H9 (cell line): ENCODE measurements around the gene AMOT. TPM values are rescaled to one million over a fixed set of nuclear protein-coding genes. Genes with fewer than 3 reads are reported as not detected.

ENCODE experiments used
- DNase-seq: peaks from one replicate; pipeline ENCODE4 v3.0.0-alpha.2; 2017
- H2AFZ ChIP-seq: one replicate; pipeline ENCODE4 v1.6.1; 2013; ENCODE audit warnings: mild to moderate bottlenecking, low read length, control low read depth, moderate library complexity
- H2AK5ac ChIP-seq: 2 replicates; pipeline ENCODE4 v1.6.1; 2013; ENCODE audit warnings: low read length, control low read depth, mixed read lengths; ENCODE audit not compliant: insufficient read length
- H2BK120ac ChIP-seq: one replicate; pipeline ENCODE4 v1.6.1; 2013; ENCODE audit warnings: low read depth, mild to moderate bottlenecking, low read length, control low read depth, inconsistent platforms; ENCODE audit not compliant: poor library complexity, severe bottlenecking
- H2BK12ac ChIP-seq: 2 replicates; pipeline ENCODE4 v1.6.1; 2013; ENCODE audit warnings: low read length, control low read depth, mixed read lengths, low read depth; ENCODE audit not compliant: insufficient read length
- H2BK15ac ChIP-seq: 2 replicates; pipeline ENCODE4 v1.6.1; 2013; ENCODE audit warnings: low read depth, low read length, control low read depth
- H2BK20ac ChIP-seq: one replicate; pipeline ENCODE4 v1.6.1; 2013; ENCODE audit warnings: low read depth, mild to moderate bottlenecking, low read length, control low read depth, inconsistent platforms; ENCODE audit not compliant: poor library complexity, severe bottlenecking
- H2BK5ac ChIP-seq: 2 replicates; pipeline ENCODE4 v1.6.1; 2013; ENCODE audit warnings: low read length, control low read depth, mixed read lengths; ENCODE audit not compliant: insufficient read length
- H3K14ac ChIP-seq: 2 replicates; pipeline ENCODE4 v1.6.1; 2013; ENCODE audit warnings: low read length, control low read depth; ENCODE audit not compliant: insufficient read depth
- H3K18ac ChIP-seq: 2 replicates; pipeline ENCODE4 v1.6.1; 2013; ENCODE audit warnings: low read depth, mild to moderate bottlenecking, mixed read lengths, low read length, control low read depth; ENCODE audit not compliant: insufficient read length
- H3K23ac ChIP-seq: 2 replicates; pipeline ENCODE4 v1.6.1; 2013; ENCODE audit warnings: low read length, control low read depth, mixed read lengths, low read depth; ENCODE audit not compliant: insufficient read length
- H3K23me2 ChIP-seq: 2 replicates; pipeline ENCODE4 v1.6.1; 2013; ENCODE audit warnings: low read depth, mild to moderate bottlenecking, mixed read lengths, low read length, control low read depth; ENCODE audit not compliant: insufficient read length, poor library complexity, severe bottlenecking
- H3K27ac ChIP-seq: 2 replicates; pipeline ENCODE4 v1.5.1; 2013; ENCODE audit warnings: low read length, control low read depth, mixed read lengths, low read depth; ENCODE audit not compliant: insufficient read length
- H3K27me3 ChIP-seq: 2 replicates; pipeline ENCODE4 v1.6.1; 2013; ENCODE audit warnings: low read length, control low read depth, inconsistent platforms; ENCODE audit not compliant: insufficient read depth
- H3K4ac ChIP-seq: 2 replicates; pipeline ENCODE4 v1.6.1; 2013; ENCODE audit warnings: low read depth, mild to moderate bottlenecking, control low read depth, inconsistent platforms, low read length, moderate library complexity
- H3K4me1 ChIP-seq: 2 replicates; pipeline ENCODE4 v1.6.1; 2013; ENCODE audit warnings: low read length, control low read depth, inconsistent platforms; ENCODE audit not compliant: insufficient read depth
- H3K4me2 ChIP-seq: 2 replicates; pipeline ENCODE4 v1.6.1; 2013; ENCODE audit warnings: low read length, control low read depth, mixed read lengths; ENCODE audit not compliant: insufficient read length, insufficient read depth
- H3K56ac ChIP-seq: 2 replicates; pipeline ENCODE4 v1.6.1; 2013; ENCODE audit warnings: low read depth, mild to moderate bottlenecking, mixed read lengths, low read length, control low read depth; ENCODE audit not compliant: insufficient read length
- H3K79me1 ChIP-seq: 2 replicates; pipeline ENCODE4 v1.6.1; 2013; ENCODE audit warnings: low read depth, mild to moderate bottlenecking, moderate library complexity, low read length, control low read depth, inconsistent platforms; ENCODE audit not compliant: insufficient read depth, poor library complexity, severe bottlenecking
- H3K79me2 ChIP-seq: 2 replicates; pipeline ENCODE4 v1.6.1; 2013; ENCODE audit warnings: low read length, control low read depth, inconsistent platforms; ENCODE audit not compliant: insufficient read depth
- H3K9ac ChIP-seq: 2 replicates; pipeline ENCODE4 v1.6.1; 2013; ENCODE audit warnings: low read length, control low read depth, mixed read lengths; ENCODE audit not compliant: insufficient read length; ENCODE audit errors: extremely low read depth
- H3K9me3 ChIP-seq: one replicate; pipeline ENCODE4 v1.6.1; 2013; ENCODE audit warnings: low read depth, low read length, inconsistent platforms; ENCODE audit not compliant: control insufficient read depth
- H3T11ph ChIP-seq: one replicate; pipeline ENCODE4 v1.6.1; 2013; ENCODE audit warnings: mild to moderate bottlenecking, low read length, control low read depth, inconsistent platforms
- H4K20me1 ChIP-seq: one replicate; pipeline ENCODE4 v1.6.1; 2013; ENCODE audit not compliant: control insufficient read depth, insufficient read length, insufficient read depth
- H4K5ac ChIP-seq: 2 replicates; pipeline ENCODE4 v1.6.1; 2013; ENCODE audit warnings: low read depth, mild to moderate bottlenecking, mixed read lengths, low read length, control low read depth; ENCODE audit not compliant: insufficient read length
- H4K8ac ChIP-seq: replicated peaks from 2 replicates; pipeline ENCODE4 v1.6.1; 2013; ENCODE audit warnings: low read length, control low read depth, mixed read lengths, low read depth; ENCODE audit not compliant: insufficient read length
- H4K91ac ChIP-seq: 2 replicates; pipeline ENCODE4 v1.6.1; 2013; ENCODE audit warnings: low read depth, mild to moderate bottlenecking, moderate library complexity, mixed read lengths, low read length, control low read depth; ENCODE audit not compliant: insufficient read length
- H3K27ac Mint-ChIP-seq, 3 experiments: 2 replicates in 2 of 3; 3 replicates in 1 of 3; pipeline ENCODE4 v1.8.0; 2020 to 2021; ENCODE audit warnings: mixed read lengths in 3 of 3, mild to moderate bottlenecking in 1 of 3, moderate library complexity in 1 of 3
- H3K27me3 Mint-ChIP-seq: 2 replicates; pipeline ENCODE4 v1.8.0; 2021; ENCODE audit warnings: low read depth, mild to moderate bottlenecking, moderate library complexity, mixed read lengths
- H3K36me3 Mint-ChIP-seq, 3 experiments: 2 replicates in 2 of 3; 3 replicates in 1 of 3; pipeline ENCODE4 v1.8.0; 2020 to 2021; ENCODE audit warnings: low read depth in 3 of 3, mixed read lengths in 3 of 3; ENCODE audit not compliant: insufficient read depth in 1 of 3
- H3K4me1 Mint-ChIP-seq, 2 experiments: 2 replicates each; pipeline ENCODE4 v1.8.0; 2020; ENCODE audit warnings: mixed read lengths in 2 of 2
- H3K4me3 Mint-ChIP-seq, 2 experiments: 2 replicates in 1 of 2; 3 replicates in 1 of 2; pipeline ENCODE4 v1.8.0; 2020 to 2021; ENCODE audit warnings: mild to moderate bottlenecking in 2 of 2, mixed read lengths in 2 of 2, moderate library complexity in 1 of 2
- H3K9me3 Mint-ChIP-seq, 2 experiments: 2 replicates in 1 of 2; 3 replicates in 1 of 2; pipeline ENCODE4 v1.8.0; 2020; ENCODE audit warnings: mild to moderate bottlenecking in 2 of 2, mixed read lengths in 2 of 2, moderate library complexity in 1 of 2
- CTCF ChIP-seq: fragments of 200-600 bp; sonication (generic); conservative IDR thresholded peaks from 3 replicates; pipeline ENCODE4 v1.8.0; 2021; ENCODE audit warnings: antibody characterized with exemption, mild to moderate bottlenecking
- total RNA-seq: library from RNA; stranded (reverse); gene quantifications from 2 replicates; pipeline ENCODE4 v1.2.1, GENCODE V29; 2021

Gene AMOT
- total RNA-seq, 1 experiment from 2014 or later = 17.6 TPM

DNA sequence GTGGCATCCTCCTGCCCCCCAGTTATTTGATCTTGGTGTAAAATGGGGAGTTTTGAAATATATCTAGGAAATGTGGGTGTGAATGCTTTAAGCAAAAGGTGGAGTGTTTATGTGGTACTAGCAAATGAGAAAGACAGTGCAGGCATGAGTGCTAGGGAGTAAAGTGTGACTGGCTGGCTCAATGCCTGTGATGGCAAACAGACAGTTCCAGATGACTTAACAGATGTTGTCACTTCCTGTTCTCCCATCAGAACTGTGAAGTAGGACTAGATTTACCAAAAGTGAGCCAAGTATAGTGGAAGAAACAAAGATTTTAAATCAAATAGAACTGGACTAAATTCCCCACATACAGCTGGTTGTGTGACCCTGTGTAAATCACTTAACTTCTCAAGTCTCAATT is 8.4 kb upstream of the AMOT start:
- no peak overlapping the region for H4K5ac ChIP-seq
- no peak overlapping the region for H2BK120ac ChIP-seq
- no peak overlapping the region for H3K4me2 ChIP-seq
- no peaks in the 10 kb centered on the region for H4K20me1 ChIP-seq
- no peak overlapping the region for H3K27ac ChIP-seq
- no peak overlapping the region for H2BK15ac ChIP-seq
- peaks cover 4% of the 10 kb centered on the region; the same call in 1 of the 2 replicates for H3K4me1 ChIP-seq
- no peak overlapping the region for H2BK20ac ChIP-seq
- no peak overlapping the region for H3K27ac Mint-ChIP-seq
- H2AFZ ChIP-seq = no peak overlapping the region
- no peak overlapping the region for H3K14ac ChIP-seq
- H3K36me3 Mint-ChIP-seq = peaks cover 0 to 4% (median 0%) of the 10 kb centered on the region in 3 experiments; a peak in 1 of 7 replicates
- H3K79me2 ChIP-seq = no peaks in the 10 kb centered on the region
- no peaks in the 10 kb centered on the region for H3K79me1 ChIP-seq
- H2BK12ac ChIP-seq = no peak overlapping the region
- no peaks in the 10 kb centered on the region for H3K9me3 Mint-ChIP-seq
- H3K56ac ChIP-seq = no peak overlapping the region
- H3K4me1 Mint-ChIP-seq = peaks cover 29% of the 10 kb centered on the region in 2 experiments
- H4K8ac ChIP-seq = no peak overlapping the region
- no peak overlapping the region for H3K9ac ChIP-seq
- H3K27me3 ChIP-seq = no peaks in the 10 kb centered on the region
- H3T11ph ChIP-seq = no peak overlapping the region
- H3K27me3 Mint-ChIP-seq = no peaks in the 10 kb centered on the region; the same call in 1 of the 2 replicates
- no peak overlapping the region for H2BK5ac ChIP-seq
- H3K9me3 ChIP-seq = no peaks in the 10 kb centered on the region
- DNase-seq = no peak
- H3K23me2 ChIP-seq = no peaks in the 10 kb centered on the region
- no peak overlapping the region for H4K91ac ChIP-seq
- H3K4ac ChIP-seq = no peak overlapping the region
- H3K4me3 Mint-ChIP-seq = no peak overlapping the region
- H2AK5ac ChIP-seq = no peak overlapping the region
- no peak overlapping the region for H3K23ac ChIP-seq
- no peak for TF ChIP-seq CTCF
- H3K18ac ChIP-seq = no peak overlapping the region
